ENCODE results near the gene AGAP1.
"Not testable (repeated sequence)": the region's sequence is repeated elsewhere in the genome, so short reads cannot be mapped to it uniquely, and the experiment has no call there.

The AGAP1 gene

GRCh38 chr2:235754357-235755207, 260.7 kb downstream of the AGAP1 start:
- no peak overlapping the region for H3K4me3 Mint-ChIP-seq
- ATAC-seq (ENCODE audit: low read depth) = no peak
- H3K36me3 Mint-ChIP-seq = no peaks in the 10 kb centered on the region
- no peak for DNase-seq (ENCODE audit: low spot score in 2 of 2)
- H3K27ac Mint-ChIP-seq = no peak overlapping the region
- no peaks in the 10 kb centered on the region for H3K9me3 Mint-ChIP-seq
- H3K4me1 Mint-ChIP-seq = no peaks in the 10 kb centered on the region
- peaks cover 10% of the 10 kb centered on the region for H3K27me3 Mint-ChIP-seq

DNA sequence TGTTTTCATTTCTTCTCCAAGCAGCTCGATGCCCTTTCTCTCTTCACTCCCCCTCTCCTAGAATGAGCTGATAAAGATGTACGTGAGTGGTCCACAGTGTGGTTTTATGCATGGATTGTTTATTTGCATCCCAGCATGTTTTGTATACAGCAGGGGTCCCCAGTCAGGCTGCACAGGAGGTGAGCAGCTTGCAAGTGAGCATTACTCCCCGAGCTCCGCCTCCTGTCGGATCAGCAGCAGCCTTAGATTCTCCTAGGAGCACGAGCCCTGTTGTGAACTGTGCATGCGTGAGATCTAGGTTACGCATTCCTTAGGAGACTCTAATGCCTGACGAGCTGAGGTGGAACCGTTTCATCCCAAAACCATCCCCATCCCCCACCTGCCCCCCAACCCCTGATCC, 262.6 kb downstream of the AGAP1 start:
- ATAC-seq (ENCODE audit: low read depth) = no peak
- no peak overlapping the region for H3K27ac Mint-ChIP-seq
- no peaks in the 10 kb centered on the region for H3K4me1 Mint-ChIP-seq

GRCh38 chr2:235757212-235757611, 263.4 kb downstream of the AGAP1 start:
- peaks cover 1% of the 10 kb centered on the region for H3K27me3 Mint-ChIP-seq
- H3K4me3 Mint-ChIP-seq = no peak overlapping the region
- no peak for DNase-seq (ENCODE audit: low spot score in 2 of 2)
- H3K4me1 Mint-ChIP-seq = no peaks in the 10 kb centered on the region
- ATAC-seq (ENCODE audit: low read depth) = no peak
- H3K9me3 Mint-ChIP-seq = no peaks in the 10 kb centered on the region
- H3K36me3 Mint-ChIP-seq = no peaks in the 10 kb centered on the region
- no peak overlapping the region for H3K27ac Mint-ChIP-seq

More for the DNA sequence above, 262.6 kb downstream of the AGAP1 start:
- Mint-ChIP-seq H3K27me3 (peaks cover 3% of the 10 kb centered on the region), H3K36me3 (no peaks in the 10 kb centered on the region), H3K9me3 (no peaks in the 10 kb centered on the region), H3K4me3 (no peak overlapping the region)
- DNase-seq (ENCODE audit: low spot score in 2 of 2) = no peak

DNA sequence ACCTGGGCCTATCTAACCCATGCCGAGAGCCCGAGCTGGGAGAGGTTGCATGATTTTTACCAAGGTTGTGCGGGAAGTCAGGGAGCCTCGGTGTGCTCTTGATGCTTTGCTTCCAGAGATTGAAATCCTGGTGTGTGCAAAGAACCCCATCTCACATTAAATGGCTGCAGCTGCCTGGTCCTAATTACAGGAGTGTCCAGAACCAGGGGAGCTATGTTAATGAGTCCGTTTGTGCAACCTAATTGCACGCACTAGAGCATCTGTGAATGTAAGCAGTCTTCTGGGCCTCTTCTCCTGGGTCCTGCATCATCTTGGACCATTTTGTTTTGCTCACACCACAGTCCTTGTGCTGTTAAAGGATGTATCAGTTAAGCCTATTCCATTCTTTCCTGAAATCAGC, 263.8 kb downstream of the AGAP1 start:
- Mint-ChIP-seq H3K27me3 (peaks cover 3% of the 10 kb centered on the region), H3K36me3 (no peaks in the 10 kb centered on the region), H3K4me3 (no peak overlapping the region), H3K27ac (no peak overlapping the region), H3K9me3 (no peaks in the 10 kb centered on the region), H3K4me1 (no peaks in the 10 kb centered on the region)
- ATAC-seq (ENCODE audit: low read depth) = no peak
- no peak for DNase-seq (ENCODE audit: low spot score in 2 of 2)

GRCh38 chr2:235762832-235763598, 269.2 kb downstream of the AGAP1 start:
- no peak for DNase-seq (ENCODE audit: low spot score in 2 of 2)

GRCh38 chr2:235763816-235764215, 270.0 kb downstream of the AGAP1 start:
- DNase-seq (ENCODE audit: low spot score in 2 of 2) = no peak
- Mint-ChIP-seq H3K27me3 (peaks cover 4% of the 10 kb centered on the region), H3K36me3 (no peaks in the 10 kb centered on the region), H3K27ac (no peak overlapping the region), H3K9me3 (no peaks in the 10 kb centered on the region), H3K4me1 (peaks cover 2% of the 10 kb centered on the region), H3K4me3 (no peak overlapping the region)
- no peak for ATAC-seq (ENCODE audit: low read depth)

More at GRCh38 chr2:235762832-235763598, 269.2 kb downstream of the AGAP1 start:
- Mint-ChIP-seq H3K27ac (no peak overlapping the region), H3K4me3 (no peak overlapping the region), H3K9me3 (no peaks in the 10 kb centered on the region), H3K36me3 (no peaks in the 10 kb centered on the region), H3K4me1 (peaks cover 2% of the 10 kb centered on the region), H3K27me3 (peaks cover 4% of the 10 kb centered on the region)
- no peak for ATAC-seq (ENCODE audit: low read depth)

- not testable (repeated sequence) for ATAC-seq (ENCODE audit: low read depth); DNase-seq (ENCODE audit: low spot score in 2 of 2); H3K36me3 Mint-ChIP-seq; H3K27ac Mint-ChIP-seq; H3K27me3 Mint-ChIP-seq; H3K9me3 Mint-ChIP-seq; H3K4me1 Mint-ChIP-seq; H3K4me3 Mint-ChIP-seq
Measured at GRCh38 chr2:235764478-235764877, 270.6 kb downstream of the AGAP1 start.

DNA sequence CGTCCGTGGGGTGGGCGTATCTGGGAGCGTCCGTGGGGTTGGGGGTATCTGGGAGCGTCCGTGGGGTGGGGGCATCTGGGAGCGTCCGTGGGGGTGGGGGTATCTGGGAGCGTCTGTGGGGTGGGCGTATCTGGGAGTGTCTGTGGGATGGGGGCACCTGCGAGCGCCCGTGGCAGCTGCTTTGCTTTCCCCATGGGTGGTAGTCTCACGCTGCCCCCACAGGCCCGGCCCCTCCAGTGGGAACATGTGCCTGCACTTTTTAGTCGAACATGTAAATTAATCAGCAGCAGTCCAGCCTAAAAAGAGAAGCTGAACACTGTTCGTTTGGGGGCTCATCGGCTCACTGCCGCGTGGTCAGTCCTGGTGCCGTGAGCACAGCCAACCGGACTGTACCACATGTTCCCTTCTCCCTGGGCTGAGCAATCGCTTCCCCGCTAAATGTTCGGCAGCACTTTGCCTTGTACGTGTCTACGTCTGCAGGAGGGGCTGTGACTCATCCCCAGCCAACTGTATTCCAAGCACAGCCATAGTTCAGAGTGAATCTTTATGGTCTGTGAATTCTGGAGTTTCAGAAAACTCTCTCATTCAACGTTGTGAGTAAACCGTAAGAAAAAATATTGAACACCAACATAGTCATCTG, 271.5 kb downstream of the AGAP1 start:
- Mint-ChIP-seq H3K4me3 (no peak overlapping the region), H3K27me3 (peaks cover 4% of the 10 kb centered on the region), H3K36me3 (no peaks in the 10 kb centered on the region), H3K27ac (no peak overlapping the region), H3K9me3 (no peaks in the 10 kb centered on the region), H3K4me1 (peaks cover 2% of the 10 kb centered on the region)
- DNase-seq (ENCODE audit: low spot score in 2 of 2) (no peak), ATAC-seq (ENCODE audit: low read depth) (no peak)

- Mint-ChIP-seq H3K4me1 (peaks cover 2% of the 10 kb centered on the region), H3K27ac (no peak overlapping the region), H3K36me3 (no peaks in the 10 kb centered on the region), H3K4me3 (no peak overlapping the region), H3K27me3 (peaks cover 4% of the 10 kb centered on the region), H3K9me3 (no peaks in the 10 kb centered on the region)
- DNase-seq (ENCODE audit: low spot score in 2 of 2) = peak; percentile 28 to 50
- ATAC-seq (ENCODE audit: low read depth) = peak; percentile 64
Measured at GRCh38 chr2:235766278-235766677, 272.4 kb downstream of the AGAP1 start.

DNA sequence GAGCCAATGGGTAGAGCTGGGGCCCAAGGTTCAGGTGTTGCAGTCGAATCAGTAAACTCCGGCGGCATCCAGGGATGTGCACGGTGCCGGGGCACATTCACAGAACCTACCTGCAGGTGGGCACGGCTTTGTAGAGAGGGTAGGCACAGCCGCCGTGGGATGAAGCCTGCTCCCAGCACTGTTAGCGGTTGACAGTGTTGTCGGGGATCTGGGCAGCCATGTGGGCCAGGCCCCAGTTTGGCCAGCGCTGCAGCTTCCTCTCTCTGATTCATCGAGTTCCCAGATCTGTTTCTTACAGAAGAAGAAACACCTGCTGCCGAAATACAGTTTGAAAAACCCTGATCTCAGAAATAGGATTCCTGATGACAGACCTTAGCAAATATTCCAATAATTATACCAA, 274.8 kb downstream of the AGAP1 start:
- no peak overlapping the region for H3K4me3 Mint-ChIP-seq
- no peak for ATAC-seq (ENCODE audit: low read depth)
- H3K4me1 Mint-ChIP-seq = peaks cover 2% of the 10 kb centered on the region
- H3K27ac Mint-ChIP-seq = no peak overlapping the region
- H3K9me3 Mint-ChIP-seq = no peaks in the 10 kb centered on the region
- no peak for DNase-seq (ENCODE audit: low spot score in 2 of 2)
- no peaks in the 10 kb centered on the region for H3K27me3 Mint-ChIP-seq
- no peaks in the 10 kb centered on the region for H3K36me3 Mint-ChIP-seq

DNA sequence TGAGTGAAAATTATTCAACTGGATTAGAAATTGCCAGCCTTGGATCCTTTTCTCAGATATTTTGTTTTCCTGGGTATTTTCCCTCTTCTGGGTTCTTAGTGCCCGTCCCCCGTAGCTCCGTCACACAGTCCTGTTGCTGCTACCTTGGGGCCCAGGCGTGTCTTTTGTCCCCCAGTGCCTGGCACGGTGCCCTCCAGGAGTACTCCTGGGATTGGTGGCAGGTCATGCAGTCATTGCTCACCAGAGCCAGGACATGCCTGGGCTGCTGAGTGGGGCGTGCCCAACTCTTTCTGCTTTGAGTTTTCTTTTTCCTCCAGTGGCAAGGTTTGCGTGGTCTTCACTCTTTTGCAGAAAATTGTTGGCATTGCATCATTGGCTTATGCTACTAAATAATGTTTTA, 275.2 kb downstream of the AGAP1 start:
- Mint-ChIP-seq H3K27me3 (no peaks in the 10 kb centered on the region), H3K27ac (no peak overlapping the region), H3K9me3 (no peaks in the 10 kb centered on the region), H3K4me1 (peaks cover 2% of the 10 kb centered on the region), H3K36me3 (no peaks in the 10 kb centered on the region), H3K4me3 (no peak overlapping the region)
- ATAC-seq (ENCODE audit: low read depth) (no peak), DNase-seq (ENCODE audit: low spot score in 2 of 2) (no peak)

- no peak for ATAC-seq (ENCODE audit: low read depth)
- Mint-ChIP-seq H3K27me3 (no peaks in the 10 kb centered on the region), H3K9me3 (no peaks in the 10 kb centered on the region), H3K27ac (no peak overlapping the region), H3K4me1 (peaks cover 2% of the 10 kb centered on the region), H3K4me3 (no peak overlapping the region), H3K36me3 (no peaks in the 10 kb centered on the region)
- DNase-seq (ENCODE audit: low spot score in 2 of 2) = no peak
Measured at GRCh38 chr2:235770909-235771820, 277.3 kb downstream of the AGAP1 start.

DNA sequence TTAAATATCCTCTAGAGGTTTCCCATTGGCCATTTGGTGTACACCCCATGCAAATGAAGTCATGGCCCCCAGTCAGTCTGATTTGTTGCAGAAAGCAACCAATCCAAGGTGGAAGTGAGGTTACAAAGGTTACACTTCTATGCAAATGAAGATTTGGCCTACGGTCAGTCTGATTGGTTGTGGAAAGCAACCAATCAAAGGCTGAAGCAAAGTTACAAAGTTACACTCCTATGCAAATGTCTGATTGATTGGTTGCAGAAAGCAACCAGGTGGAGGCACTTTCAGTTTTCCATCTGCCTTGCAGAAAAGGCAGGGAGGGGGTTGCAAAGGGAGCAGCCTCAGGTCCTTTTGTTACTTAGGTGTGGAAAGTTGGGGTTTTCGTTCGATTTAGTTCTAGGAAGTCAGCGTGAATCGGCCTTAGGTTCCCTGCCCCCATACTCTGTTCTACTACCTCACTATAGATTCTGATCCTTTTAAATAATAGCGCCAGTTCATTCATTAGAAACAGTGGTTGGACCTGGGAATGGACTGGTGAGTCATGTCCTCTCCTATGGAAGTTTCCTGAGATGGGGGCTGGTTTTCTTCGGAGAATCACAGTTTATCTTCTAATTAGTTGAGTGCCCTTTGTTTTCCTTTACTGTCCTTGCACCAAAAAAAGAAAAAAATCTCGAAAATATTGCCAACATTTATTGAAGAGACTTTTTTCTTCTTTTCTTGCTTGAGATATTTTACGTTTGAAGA, 279.5 kb downstream of the AGAP1 start:
- Mint-ChIP-seq H3K9me3 (no peaks in the 10 kb centered on the region), H3K27ac (no peak overlapping the region), H3K36me3 (no peaks in the 10 kb centered on the region), H3K4me3 (no peak overlapping the region), H3K27me3 (peaks cover 6% of the 10 kb centered on the region), H3K4me1 (no peaks in the 10 kb centered on the region)
- DNase-seq (ENCODE audit: low spot score in 2 of 2) = no peak
- no peak for ATAC-seq (ENCODE audit: low read depth)

All from memory B cell (primary cell).